Psoas muscle (tissue), 8 donors: ENCODE results near the gene KCNMA1. TPM values are rescaled to one million over a fixed set of nuclear protein-coding genes. Genes with fewer than 3 reads are reported as not detected.

Source experiments
- ATAC-seq, 4 donors: fragments of 200-7000 bp; cut with Tn5 transposase; one replicate each; pipeline ENCODE4 v1.9.1; 2020; ENCODE audit warnings: moderate library complexity in 3 of 4, mild to moderate bottlenecking in 2 of 4
- DNase-seq, 2 donors: peaks; one replicate each; pipeline ENCODE4 v3.0.0-alpha.2; 2020
- H3K27ac ChIP-seq: fragments of 200-600 bp; one replicate; pipeline ENCODE4 v1.8.0; 2022
- H3K27me3 ChIP-seq, 3 donors: fragments of 200-600 bp in 1 of 3; one replicate each; pipeline versions ENCODE4 v1.6.1 to v1.8.0; 2013 to 2022; ENCODE audit warnings: low read length in 2 of 3, mild to moderate bottlenecking in 2 of 3, moderate library complexity in 1 of 3; ENCODE audit not compliant: insufficient read depth in 3 of 3
- H3K36me3 ChIP-seq, 2 donors: fragments of 200-600 bp in 1 of 2; one replicate each; pipeline versions ENCODE4 v1.6.1 to v1.8.0; 2013 to 2022; ENCODE audit warnings: low read depth in 1 of 2, mild to moderate bottlenecking in 1 of 2, moderate library complexity in 1 of 2; ENCODE audit not compliant: insufficient read depth in 1 of 2
- H3K4me1 ChIP-seq: fragments of 200-600 bp; one replicate; pipeline ENCODE4 v1.8.0; 2022
- H3K4me3 ChIP-seq: fragments of 200-600 bp; one replicate; pipeline ENCODE4 v1.8.0; 2022; ENCODE audit warnings: mild to moderate bottlenecking
- H3K9me3 ChIP-seq: fragments of 200-600 bp; one replicate; pipeline ENCODE4 v1.8.0; 2022
- WGBS, 3 donors: extraction: QIAGEN DNeasy Blood & Tissue Kit; methylation state at CpG; one replicate each; pipeline versions ENCODE4 v1.1.6 to v1.1.7; 2013; 5-methylcytosine and 5-hydroxymethylcytosine counted together
- intact Hi-C, 2 donors: fragments of 100-400 bp; cut with DNase I; formaldehyde crosslinking; loops; one replicate each; pipeline versions ENCODE4 v1.11.0 to v1.14.2; 2022
- polyA plus RNA-seq, 3 donors: library from polyadenylated mRNA; stranded (reverse); fragments of 200-250 nt; gene quantifications; one replicate each; pipeline ENCODE4 v1.2.3, GENCODE V29; 2013
- total RNA-seq, 4 donors: library from RNA; stranded (reverse); fragmentation: NEBNext Ultra II Directional in 2 of 4; extraction: Animal tissue kit (Norgen Biotek cat#: 25700) in 2 of 4; gene quantifications; one replicate each; pipeline versions ENCODE4 v1.2.1 to v1.2.4, GENCODE V29; 2021 to 2023
- TF ChIP-seq, protein P1 (sequence below): fragments of 200-600 bp; IDR thresholded peaks from one replicate; pipeline ENCODE4 v1.8.0; 2022; ENCODE audit warnings: antibody characterized with exemption
- donor health status: healthy with polysubstance abuse.
- donor health status: DM: no; HTN: no; CAD: no; lungs with moderate emphysema.
- donor health status: Bipolar disorder and iron deficiency.
- donor health status: healthy.
- donor health status: DM: yes; HTN: yes; CAD: no.
- donor health status: DM: no; HTN: no; CAD: no.
- donor health status: DM: no; HTN: no; CAD: no.
- donor health status: DM: yes; HTN: yes; CAD: no.

The KCNMA1 gene
- total and polyA plus RNA-seq, 7 donors: 7.9 to 53.0 (median 41.9) TPM

DNA sequence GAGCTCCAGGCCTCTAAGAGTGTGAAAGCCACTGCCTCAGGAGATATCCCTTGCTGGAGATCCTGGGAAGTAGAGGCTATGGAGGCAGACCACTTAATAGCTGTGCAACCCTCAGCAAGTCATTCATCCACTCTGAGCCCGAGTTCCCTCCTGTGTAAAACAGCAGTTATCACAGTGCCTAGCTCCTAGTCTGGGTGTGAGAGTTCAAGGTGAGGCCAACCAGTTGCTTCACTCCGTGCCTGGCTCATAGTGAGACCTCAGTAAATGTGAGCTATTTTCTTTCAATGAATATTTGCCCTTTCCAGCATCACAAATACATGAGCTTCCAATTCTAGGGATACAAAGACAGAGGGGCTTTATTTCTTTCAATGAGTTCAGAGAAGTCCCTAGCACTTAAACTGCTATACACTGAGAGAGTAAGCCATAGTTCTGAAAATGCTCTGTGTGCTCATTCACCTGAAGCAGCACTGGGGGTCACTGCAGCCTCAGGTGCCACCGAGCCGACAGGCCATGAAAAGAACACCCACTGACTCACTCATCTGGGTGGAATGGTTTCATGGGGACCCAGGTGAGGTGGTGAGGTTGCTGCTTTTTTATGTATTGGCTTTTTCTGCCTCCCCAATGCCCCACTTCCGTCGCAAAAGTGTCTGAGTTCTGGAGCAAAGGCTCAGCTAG is 259.8 kb downstream of the KCNMA1 start:
- H3K4me3 ChIP-seq: no peak overlapping the region
- H3K27ac ChIP-seq: no peak overlapping the region
- intact Hi-C loops: loop anchor here in 1 of 2 donors (10.0 kb wide), 1 partner anchor 203 kb away; no protein-coding TSS in a partner anchor
- no peaks in the 10 kb centered on the region for H3K4me1 ChIP-seq
- TF ChIP-seq, protein P1, sequence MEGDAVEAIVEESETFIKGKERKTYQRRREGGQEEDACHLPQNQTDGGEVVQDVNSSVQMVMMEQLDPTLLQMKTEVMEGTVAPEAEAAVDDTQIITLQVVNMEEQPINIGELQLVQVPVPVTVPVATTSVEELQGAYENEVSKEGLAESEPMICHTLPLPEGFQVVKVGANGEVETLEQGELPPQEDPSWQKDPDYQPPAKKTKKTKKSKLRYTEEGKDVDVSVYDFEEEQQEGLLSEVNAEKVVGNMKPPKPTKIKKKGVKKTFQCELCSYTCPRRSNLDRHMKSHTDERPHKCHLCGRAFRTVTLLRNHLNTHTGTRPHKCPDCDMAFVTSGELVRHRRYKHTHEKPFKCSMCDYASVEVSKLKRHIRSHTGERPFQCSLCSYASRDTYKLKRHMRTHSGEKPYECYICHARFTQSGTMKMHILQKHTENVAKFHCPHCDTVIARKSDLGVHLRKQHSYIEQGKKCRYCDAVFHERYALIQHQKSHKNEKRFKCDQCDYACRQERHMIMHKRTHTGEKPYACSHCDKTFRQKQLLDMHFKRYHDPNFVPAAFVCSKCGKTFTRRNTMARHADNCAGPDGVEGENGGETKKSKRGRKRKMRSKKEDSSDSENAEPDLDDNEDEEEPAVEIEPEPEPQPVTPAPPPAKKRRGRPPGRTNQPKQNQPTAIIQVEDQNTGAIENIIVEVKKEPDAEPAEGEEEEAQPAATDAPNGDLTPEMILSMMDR: no peak
- no peaks in the 10 kb centered on the region for H3K36me3 ChIP-seq
- WGBS, 3 donors: 65 to 70% (median 67%) methylated on average over 6 of the region's 6 CpGs
- H3K27me3 ChIP-seq: no peaks in the 10 kb centered on the region
- ATAC-seq: peak in 3 of 4 donors; percentile 20 to 62 (median 56)
- no peak for DNase-seq
- H3K9me3 ChIP-seq: no peaks in the 10 kb centered on the region

DNA sequence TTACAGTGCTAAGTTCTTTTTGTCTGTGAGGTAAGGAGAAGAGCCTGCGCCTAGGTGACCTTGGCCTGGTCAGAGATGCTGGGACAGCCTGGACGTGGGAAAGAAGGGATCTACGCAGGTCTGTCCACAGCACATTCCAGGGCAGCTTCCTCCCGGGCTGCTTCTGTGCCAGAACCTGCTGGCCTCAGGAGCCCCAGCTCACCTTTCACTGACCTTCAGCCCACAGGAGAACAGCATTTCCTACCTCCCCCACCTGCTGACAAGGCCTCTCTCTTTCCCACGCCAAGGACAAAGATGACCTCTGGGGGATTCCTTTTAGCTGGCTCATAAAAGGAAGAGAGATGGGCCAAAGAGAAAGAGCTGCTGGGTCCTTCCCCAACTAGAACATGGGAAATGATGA is 260.6 kb downstream of the KCNMA1 start:
- peak; percentile 40 to 74 (median 62) for ATAC-seq
- Histone ChIP-seq H3K36me3 (no peaks in the 10 kb centered on the region), H3K27ac (no peak overlapping the region), H3K9me3 (no peaks in the 10 kb centered on the region), H3K27me3 (no peaks in the 10 kb centered on the region), H3K4me3 (no peak overlapping the region), H3K4me1 (no peaks in the 10 kb centered on the region)
- no peak for DNase-seq
- intact Hi-C loops: loop anchor here in 1 of 2 donors (10.0 kb wide), 1 partner anchor 202 kb away; no protein-coding TSS in a partner anchor
- TF ChIP-seq, protein P1: no peak
- 34 to 46% (median 39%) methylated on average over 5 of the region's 5 CpGs for WGBS, 3 donors

DNA sequence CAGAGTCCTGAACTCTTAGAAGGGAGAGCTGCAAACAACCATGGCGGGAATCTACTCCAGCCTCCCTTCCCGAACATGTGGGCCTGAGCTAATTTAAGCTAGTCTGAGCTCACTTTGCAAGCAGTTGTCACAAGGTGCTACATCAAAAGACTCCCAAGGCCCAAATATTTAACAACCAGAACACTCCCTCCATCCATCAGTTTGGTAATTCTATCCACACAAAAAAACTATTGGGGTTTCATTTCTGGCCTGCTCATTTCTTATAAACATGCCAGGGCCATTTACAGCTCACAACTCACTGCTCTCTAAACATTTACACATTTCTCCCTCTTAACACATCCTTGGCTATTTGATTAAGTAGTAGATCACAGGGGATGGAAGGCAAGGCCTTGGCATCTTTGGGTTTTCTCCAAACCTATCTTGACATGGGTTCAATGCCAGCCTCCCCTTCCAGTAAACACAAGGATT is 263.4 kb downstream of the KCNMA1 start:
- intact Hi-C loops: loop anchor here in 1 of 2 donors (10.0 kb wide), 1 partner anchor 199 kb away; no protein-coding TSS in a partner anchor
- H3K4me1 ChIP-seq: no peaks in the 10 kb centered on the region
- H3K9me3 ChIP-seq: peaks cover 2% of the 10 kb centered on the region
- TF ChIP-seq, protein P1: no peak
- H3K36me3 ChIP-seq: no peaks in the 10 kb centered on the region
- no peak overlapping the region for H3K27ac ChIP-seq
- ATAC-seq: peak in 1 of 4 donors; percentile 63
- H3K27me3 ChIP-seq: no peaks in the 10 kb centered on the region
- no peak for DNase-seq
- no peak overlapping the region for H3K4me3 ChIP-seq
- WGBS, 3 donors: 46 to 54% (median 53%) methylated on average over 2 of the region's 2 CpGs

DNA sequence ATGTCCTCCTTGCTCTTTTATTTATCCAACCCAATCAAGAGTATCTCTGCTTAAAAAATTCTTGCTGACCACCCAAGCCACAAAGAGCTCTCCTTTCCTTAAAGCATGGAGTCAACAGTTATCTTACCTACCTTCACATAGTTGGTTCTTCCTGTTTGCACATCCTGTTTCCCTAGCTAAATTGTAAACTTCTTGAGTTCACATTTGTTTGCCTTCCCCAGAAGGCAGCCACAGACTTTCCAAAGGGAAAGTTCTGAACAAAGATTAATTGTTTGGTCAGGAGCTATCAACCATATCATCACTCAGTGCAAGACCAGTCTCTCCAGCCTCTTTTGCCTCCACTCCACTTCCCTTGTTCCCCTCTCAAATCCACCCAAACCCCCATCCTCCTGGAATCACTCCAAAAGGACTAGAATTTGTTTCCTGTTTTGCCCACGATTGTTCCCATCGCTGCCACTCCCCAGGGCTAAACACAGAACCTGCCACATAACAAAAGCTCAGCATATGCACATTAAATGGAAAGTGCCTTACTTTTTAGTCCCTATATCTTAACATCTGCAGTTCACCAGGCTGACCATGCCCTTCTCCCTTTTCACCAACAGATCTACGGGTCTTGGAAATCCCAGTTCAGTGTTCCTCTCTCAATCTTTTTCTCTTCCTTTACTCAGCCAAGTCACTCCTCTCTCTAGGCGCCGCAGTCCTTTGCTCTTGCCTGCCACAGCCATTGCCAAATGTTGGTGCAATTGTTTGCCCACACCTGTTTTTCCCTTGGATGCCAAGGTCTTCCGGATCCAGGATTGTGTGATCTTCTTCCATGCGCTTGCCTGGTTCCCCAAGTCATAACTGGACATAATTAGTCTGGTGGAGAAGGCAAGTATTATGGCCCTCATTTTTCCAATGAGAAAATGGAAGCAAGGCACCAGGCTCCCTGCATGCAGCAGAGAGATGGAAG is 265.5 kb downstream of the KCNMA1 start:
- TF ChIP-seq, protein P1: no peak
- intact Hi-C loops: loop anchor here in 1 of 2 donors (10.0 kb wide), 1 partner anchor 197 kb away; no protein-coding TSS in a partner anchor
- 55 to 59% (median 56%) methylated on average over 7 of the region's 7 CpGs for WGBS, 3 donors
- Histone ChIP-seq H3K4me1 (no peaks in the 10 kb centered on the region), H3K36me3 (no peaks in the 10 kb centered on the region), H3K4me3 (no peak overlapping the region), H3K9me3 (peaks cover 16% of the 10 kb centered on the region), H3K27me3 (no peaks in the 10 kb centered on the region), H3K27ac (no peak overlapping the region)
- DNase-seq (no peak), ATAC-seq (peak in 1 of 4 donors; percentile 41)
